K562 treated with DMSO at 1 percent for 4 hours (cell line): Measurements from ENCODE around the gene TMEM91. TPM values are rescaled to one million over a fixed set of nuclear protein-coding genes. Genes with fewer than 3 reads are reported as not detected.

Source experiments
- total RNA-seq: library from RNA; unstranded; fragments of 300-600 nt; gene quantifications from 2 replicates; pipeline ENCODE4 v1.2.3, GENCODE V29; 2022; ENCODE audit not compliant: insufficient read depth

Gene TMEM91
- 4.9 and 5.2 TPM in 2 replicates for total RNA-seq

DNA sequence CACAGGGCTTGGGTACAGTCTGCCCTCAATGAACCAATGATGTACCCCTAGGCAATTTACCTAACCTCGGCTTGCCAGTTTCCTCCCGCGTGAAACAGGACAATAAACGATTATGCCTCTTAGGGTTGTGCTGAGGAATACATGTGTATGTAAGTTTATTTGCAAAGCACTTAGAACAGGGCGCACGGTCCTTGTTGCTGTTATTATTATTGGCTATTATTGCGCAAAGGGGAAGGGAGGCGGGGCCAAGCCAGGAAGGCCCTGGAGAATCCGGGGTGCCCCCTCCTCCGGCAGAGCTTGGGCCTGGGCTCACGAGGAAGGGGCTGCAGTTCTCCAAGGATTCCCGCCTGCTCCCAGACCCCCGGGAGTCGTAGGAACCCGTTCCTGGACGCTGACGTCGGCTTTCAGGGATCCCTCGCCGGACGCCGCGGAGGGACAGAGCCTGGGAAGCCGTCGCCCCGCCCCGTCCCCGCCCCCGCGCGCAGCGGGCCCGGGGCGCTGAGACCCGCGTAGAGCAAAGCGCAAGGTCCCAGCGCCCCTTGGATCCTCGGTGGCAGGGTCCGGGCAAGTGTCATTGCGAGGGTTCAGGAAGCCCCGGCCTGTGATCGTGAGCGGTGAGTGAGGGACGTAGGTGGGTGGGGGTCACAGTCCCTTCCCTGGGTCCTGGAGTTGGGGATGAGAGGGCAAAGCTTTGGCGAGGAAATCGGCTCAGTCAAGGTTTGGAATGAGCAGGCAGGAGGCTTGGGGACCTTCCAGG, at the start of gene TMEM91:
Gene TMEM91, plus strand, starts transcription at position 293 of the 757 bp plus-strand sequence. CDS start 1,777 bp downstream, outside the sequence.

GRCh38 chr19:41353466-41354342, 22.6 kb upstream of the TMEM91 start, which contains the start of gene TGFB1:
TGFB1 (minus strand) TSS chr19:41353922; CDS start chr19:41353044, 878 bp downstream.

GRCh38 chr19:41363753-41364523, 12.4 kb upstream of the TMEM91 start, which contains the start of gene B9D2:
B9D2 (minus strand) TSS chr19:41364149; CDS start chr19:41363519, 630 bp downstream.

GRCh38 chr19:41397086-41398049, 21.0 kb downstream of the TMEM91 start, which contains the start of the genes BCKDHA and EXOSC5:
BCKDHA (plus strand) TSS chr19:41397818; CDS start chr19:41397828, 10 bp downstream.
EXOSC5 (minus strand) TSS chr19:41397359; CDS start chr19:41397328, 31 bp downstream.

DNA sequence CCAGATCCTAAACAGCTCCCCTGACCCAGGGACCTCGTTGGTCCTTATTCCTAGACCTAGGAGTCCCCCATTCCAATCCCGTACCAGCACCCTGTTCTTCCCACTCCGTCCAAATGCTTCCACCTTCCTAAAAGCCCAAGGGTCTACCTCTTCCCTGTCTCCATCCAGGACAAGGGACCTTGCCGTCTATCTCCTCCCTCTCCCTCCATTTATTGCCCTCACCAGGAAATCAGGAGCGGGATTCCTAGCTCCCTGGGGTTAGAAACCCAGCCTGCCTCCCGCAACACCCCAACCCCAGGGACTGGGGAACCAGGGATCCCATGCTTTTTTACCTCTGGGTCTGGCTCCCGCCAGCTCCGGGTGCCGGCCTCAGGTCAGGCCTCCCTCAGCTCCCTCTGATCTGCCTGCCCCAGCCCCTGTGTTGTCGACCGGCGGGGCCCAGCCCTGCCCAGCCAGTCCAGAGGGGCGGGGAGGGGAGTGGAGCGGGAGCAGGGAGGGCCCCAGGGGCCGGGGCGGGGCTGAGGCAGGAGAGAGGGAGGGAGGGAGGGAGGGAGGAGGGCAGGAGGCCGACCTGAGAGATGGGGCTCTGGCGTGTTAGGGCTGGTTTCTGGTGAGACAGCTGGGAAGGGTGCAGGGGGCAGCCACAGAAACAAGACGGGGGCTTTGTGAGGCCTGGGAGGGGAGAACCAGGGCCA, 50.8 kb downstream of the TMEM91 start, which contains the start of gene B3GNT8:
Gene B3GNT8, minus strand, starts transcription at position 423 of the 695 bp plus-strand sequence. CDS start 596 bp downstream, outside the sequence.

Other genes with a start within 250 kb of the TMEM91 start
- gene CYP2S1, start 183.3 kb upstream of the TMEM91 start, total RNA-seq = 0.28 TPM in 1 of 2 replicates, not detected in the other
- gene AXL, start 157.3 kb upstream of the TMEM91 start, total RNA-seq = 2.9 and 4.0 TPM in 2 replicates
- 113 and 124 TPM in 2 replicates for gene HNRNPUL1, start 112.2 kb upstream of the TMEM91 start, total RNA-seq
- 18.9 and 22.4 TPM in 2 replicates for gene CCDC97, start 66.4 kb upstream of the TMEM91 start, total RNA-seq
- gene TGFB1, start 22.6 kb upstream of the TMEM91 start, total RNA-seq = 134 and 173 TPM in 2 replicates
- gene B9D2, start 12.4 kb upstream of the TMEM91 start, total RNA-seq = 6.7 and 9.9 TPM in 2 replicates
- 49.5 and 57.6 TPM in 2 replicates for gene EXOSC5, start 20.8 kb downstream of the TMEM91 start, total RNA-seq
- gene BCKDHA, start 21.3 kb downstream of the TMEM91 start, total RNA-seq = 53.1 and 72.1 TPM in 2 replicates
- 0.95 and 1.4 TPM in 2 replicates for gene B3GNT8, start 50.8 kb downstream of the TMEM91 start, total RNA-seq
- 70.4 and 74.3 TPM in 2 replicates for gene DMAC2, start 63.4 kb downstream of the TMEM91 start, total RNA-seq
- gene ERICH4, start 66.6 kb downstream of the TMEM91 start, total RNA-seq = not detected in 2 replicates
- 0.75 and 4.0 TPM in 2 replicates for gene CEACAM21, start 199.6 kb downstream of the TMEM91 start, total RNA-seq